WI38 (cell line): ENCODE data around the gene BHLHA15.
"Not testable (repeated sequence)": the region's sequence is repeated elsewhere in the genome, so short reads cannot be mapped to it uniquely, and the experiment has no call there.

Source experiments
- H3K4me3 ChIP-seq: 2 replicates; pipeline ENCODE4 v1.5.1; 2011; ENCODE audit warnings: low read depth, mild to moderate bottlenecking, control low read depth, low read length
- TF ChIP-seq, protein P1 (sequence below): IDR thresholded peaks from 2 replicates; pipeline ENCODE4 v1.5.1; 2012; ENCODE audit warnings: low read depth, mild to moderate bottlenecking, control low read depth, low read length

The BHLHA15 gene

DNA sequence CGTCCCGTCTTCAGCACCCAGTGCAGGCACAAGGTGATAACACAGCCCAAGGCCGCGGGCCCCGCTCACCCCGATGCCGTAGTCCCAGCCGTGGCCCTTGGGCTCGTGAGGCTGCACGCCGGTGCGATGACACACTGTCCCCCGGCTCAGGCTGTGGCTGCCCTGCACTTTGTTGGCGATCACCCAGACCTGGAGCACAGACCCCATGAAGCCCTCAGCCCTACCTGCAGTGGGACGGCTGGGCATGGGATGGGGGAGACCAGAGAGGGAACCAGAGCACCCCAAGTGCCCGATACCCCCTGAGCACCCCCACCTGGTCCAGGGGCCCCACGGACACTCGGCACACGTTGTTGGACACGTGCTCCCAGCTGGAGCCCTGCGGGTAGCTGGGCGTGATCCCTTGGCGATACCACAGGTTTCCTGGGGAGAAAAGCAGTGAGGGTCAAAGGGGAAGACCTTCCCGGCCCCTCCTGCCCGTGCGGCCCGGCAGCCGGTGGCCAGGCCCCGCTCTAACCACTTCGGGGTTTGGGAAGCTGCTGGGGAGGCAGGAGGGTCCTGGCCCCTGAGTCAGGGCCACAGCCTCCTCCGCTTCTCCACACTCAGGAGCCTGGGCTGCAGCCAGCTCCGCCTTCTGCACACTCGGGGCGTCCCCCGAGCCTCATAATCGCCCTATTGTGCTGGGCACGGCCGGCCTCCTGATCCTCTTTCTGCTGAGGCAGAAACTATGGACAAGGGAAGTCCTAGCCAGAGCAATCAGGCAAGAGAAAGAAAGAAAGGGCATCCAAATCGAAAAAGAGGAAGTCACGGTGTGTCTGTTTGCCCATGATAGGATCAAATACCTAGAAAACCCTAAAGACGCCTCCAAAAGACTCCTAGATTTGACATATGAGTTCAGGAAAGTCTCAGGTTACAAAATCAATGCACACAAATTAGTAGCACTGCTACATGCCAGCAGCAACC lies 6.7 kb downstream of the BHLHA15 start:
- TF ChIP-seq, protein P1, sequence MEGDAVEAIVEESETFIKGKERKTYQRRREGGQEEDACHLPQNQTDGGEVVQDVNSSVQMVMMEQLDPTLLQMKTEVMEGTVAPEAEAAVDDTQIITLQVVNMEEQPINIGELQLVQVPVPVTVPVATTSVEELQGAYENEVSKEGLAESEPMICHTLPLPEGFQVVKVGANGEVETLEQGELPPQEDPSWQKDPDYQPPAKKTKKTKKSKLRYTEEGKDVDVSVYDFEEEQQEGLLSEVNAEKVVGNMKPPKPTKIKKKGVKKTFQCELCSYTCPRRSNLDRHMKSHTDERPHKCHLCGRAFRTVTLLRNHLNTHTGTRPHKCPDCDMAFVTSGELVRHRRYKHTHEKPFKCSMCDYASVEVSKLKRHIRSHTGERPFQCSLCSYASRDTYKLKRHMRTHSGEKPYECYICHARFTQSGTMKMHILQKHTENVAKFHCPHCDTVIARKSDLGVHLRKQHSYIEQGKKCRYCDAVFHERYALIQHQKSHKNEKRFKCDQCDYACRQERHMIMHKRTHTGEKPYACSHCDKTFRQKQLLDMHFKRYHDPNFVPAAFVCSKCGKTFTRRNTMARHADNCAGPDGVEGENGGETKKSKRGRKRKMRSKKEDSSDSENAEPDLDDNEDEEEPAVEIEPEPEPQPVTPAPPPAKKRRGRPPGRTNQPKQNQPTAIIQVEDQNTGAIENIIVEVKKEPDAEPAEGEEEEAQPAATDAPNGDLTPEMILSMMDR = no peak
- H3K4me3 ChIP-seq = no peak overlapping the region

DNA sequence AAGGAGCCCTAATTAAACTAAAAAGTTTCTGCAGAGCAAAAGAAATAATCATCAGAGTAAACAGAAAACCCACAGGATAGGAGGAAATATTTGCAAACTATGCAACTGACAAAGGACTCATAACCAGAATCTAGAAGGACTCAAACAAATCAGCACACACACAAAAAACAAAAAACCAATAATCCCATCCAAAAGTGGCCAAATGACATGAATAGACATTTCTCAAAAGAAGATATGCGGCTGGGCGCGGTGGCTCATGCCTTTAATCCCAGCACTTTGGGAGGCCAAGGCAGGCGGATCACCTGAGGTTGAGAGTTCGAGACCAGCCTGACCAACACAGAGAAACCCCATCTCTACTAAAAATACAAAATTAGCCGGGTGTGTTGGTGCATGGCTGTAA lies 8.1 kb downstream of the BHLHA15 start:
- not testable (repeated sequence) for H3K4me3 ChIP-seq

DNA sequence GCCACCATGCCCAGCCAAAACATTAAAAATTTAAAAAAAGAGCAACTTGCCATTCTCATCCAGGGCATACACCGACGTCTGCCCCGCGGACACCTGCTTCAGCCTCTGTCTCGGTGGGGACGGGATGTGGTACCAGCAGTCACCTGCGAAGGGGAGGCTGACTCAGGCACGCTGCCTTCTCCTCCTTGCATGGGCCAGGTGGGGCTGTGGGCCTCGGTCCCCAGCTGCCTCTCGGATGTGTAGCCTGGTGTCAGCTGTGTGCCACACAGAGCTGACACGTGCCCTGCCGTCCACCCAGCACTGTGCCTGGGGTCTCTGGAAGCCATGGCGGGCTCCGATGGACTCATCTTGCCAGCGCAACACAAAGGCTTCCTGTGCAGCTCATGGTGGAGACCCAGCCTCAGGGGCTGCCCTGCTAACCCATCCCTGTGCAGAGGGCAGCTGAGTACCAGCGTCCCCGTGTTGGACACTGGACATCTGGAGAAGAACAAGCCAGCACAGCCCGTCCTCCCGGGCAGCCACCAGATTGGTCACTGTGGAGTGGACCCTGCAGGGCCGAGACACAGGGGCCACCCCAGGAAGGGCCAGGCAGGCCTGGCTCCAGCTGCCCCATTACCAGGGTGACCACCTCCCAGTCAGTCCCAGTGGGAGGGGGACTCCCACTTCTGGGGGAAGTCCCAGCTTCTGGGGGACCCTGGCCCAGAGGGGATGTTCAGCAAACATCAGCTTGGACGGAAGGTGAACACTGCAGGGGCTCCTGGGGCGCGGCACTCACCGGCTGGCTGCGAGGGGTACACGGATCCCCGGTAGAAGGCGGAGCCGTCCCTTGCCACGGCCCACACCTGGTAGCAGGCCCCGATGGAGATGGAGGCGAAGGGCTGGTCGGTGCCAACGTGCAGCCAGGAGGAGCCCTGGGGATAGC lies 10.6 kb downstream of the BHLHA15 start:
- TF ChIP-seq, protein P1 = no peak
- H3K4me3 ChIP-seq = no peak overlapping the region

DNA sequence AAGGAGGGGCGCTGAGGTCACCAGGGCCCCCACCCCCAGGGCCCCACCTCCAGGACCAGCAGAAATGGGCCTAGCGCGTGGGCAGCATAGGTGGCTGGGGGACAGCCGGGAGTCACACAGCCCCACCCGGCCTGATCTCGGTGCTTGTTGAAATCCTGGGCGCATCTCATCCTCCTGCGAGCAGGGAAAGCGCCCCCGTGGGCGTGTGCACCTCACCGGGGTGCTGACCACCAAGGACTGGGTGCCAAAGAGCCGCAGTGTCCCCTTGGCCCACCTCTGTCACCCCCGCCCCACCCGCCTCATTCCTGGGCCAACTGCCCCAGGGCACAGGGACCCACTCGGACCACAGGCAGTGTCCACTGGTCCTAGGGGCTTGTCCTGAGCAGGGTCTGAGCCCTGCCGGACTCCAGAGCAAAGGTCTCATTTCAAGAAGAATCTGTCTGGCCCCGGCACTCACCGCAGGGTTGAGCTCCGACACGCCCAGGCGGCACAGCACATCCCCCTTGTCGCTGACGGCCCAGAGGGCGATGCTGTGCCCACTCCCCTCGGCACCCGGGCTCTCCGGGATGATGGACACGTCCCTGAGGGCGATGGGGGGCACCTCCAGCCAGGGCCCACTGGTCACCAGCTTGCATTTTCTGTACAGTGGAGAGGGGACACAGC lies 11.4 kb downstream of the BHLHA15 start:
- no peak overlapping the region for H3K4me3 ChIP-seq
- TF ChIP-seq, protein P1 = no peak

DNA sequence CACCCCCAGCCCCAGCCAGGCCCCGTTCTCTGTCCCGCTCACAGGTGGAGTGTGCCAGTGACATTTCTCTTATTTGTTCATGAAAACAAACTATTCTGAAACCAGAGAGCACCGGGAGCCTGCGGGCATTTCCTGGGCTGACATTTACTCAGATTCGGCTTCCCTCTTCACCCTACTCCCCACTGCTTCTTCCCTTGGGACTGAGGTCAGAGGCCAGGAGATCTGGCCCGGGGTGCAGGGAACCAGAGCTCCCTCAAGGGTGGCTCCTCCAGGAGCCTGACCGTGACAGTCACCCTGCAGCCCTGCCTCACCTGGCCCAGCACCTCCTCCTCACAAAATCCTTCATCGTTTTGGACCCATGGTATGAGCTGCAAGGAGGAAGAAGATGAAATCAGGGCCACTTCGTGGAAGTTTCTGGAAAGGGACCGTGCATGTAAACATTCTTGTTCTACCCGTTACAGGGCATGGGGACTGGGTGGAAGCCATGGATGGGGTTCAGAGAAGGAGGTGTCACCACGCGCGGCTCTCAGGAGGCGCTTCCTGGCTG lies 12.2 kb downstream of the BHLHA15 start:
- no peak overlapping the region for H3K4me3 ChIP-seq
- TF ChIP-seq, protein P1 = no peak

DNA sequence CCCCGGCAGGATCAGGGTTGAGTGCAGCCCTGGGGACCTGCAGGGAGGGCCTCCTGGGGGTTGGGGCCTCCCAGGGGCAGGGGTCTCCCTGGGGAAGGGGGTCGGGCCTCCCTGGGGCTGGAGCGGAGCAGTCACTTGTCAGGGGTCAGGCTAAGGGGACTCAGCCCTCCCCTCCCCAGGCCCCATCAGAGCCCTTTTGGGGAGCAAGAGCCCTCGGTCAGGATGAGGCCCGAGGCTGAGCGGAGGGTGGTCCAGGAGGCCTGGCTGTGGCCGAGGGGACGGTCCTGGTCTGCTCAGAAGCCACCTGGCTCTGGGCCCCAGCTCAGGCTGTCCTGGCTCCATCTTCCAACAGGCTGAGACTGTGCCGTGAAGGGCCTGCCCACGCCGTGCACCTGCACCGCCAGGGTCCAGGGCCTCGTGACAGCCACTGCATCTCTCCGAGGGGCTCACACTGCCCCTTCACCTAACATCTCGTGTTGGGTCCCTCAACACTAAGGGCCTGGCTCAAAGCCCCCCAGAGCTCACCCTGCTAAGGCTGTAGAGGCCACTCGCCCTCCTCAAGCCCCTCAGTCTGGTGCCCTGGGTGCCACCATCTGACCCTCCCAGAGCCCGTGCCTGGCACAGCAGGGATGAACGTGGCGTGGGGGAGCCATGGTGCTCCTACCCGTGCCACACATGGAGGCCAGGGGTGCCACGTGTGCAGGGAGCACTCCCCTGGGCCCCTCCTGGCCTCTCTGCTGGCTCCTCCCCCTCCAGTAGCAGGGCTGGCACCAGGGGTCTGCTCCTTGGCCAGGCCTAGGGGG lies 12.9 kb downstream of the BHLHA15 start:
- TF ChIP-seq, protein P1 = no peak
- no peak overlapping the region for H3K4me3 ChIP-seq
